ENCODE measurements around the gene RYR2.

Gene RYR2

GRCh38 chr1:237065903-237066302 is 23.9 kb downstream of the RYR2 start:
- Histone ChIP-seq H2AFZ (ENCODE audit: low read depth, low read length) (no peak overlapping the region), H3K9ac (ENCODE audit: low read length) (no peak overlapping the region), H3K36me3 (replicated peaks; ENCODE audit: low read depth, low read length) (no peaks in the 10 kb centered on the region), H4K20me1 (ENCODE audit: insufficient read depth, low read length) (no peaks in the 10 kb centered on the region), H3K27ac (ENCODE audit: low read length) (no peak overlapping the region), H3K4me2 (ENCODE audit: low read length) (no peak overlapping the region), H3K27me3 (ENCODE audit: low read depth, low read length) (peaks cover 3% of the 10 kb centered on the region; the same call in 1 of the 2 replicates), H3K4me1 (ENCODE audit: low read length) (no peaks in the 10 kb centered on the region), H3K79me2 (ENCODE audit: low read length) (no peaks in the 10 kb centered on the region), H3K4me3 (ENCODE audit: low read length) (no peak overlapping the region), H3K9me3 (ENCODE audit: insufficient read depth, low read length) (no peaks in the 10 kb centered on the region)
- TF ChIP-seq CTCF (IDR thresholded peaks at IDR 0.05; ENCODE audit: low read depth, low read length) (no peak), EZH2phosphoT487 (IDR thresholded peaks at IDR 0.05; ENCODE audit: low read depth) (no peak)

GRCh38 chr1:237070519-237070918 is 28.5 kb downstream of the RYR2 start:
- Histone ChIP-seq H3K36me3 (replicated peaks; ENCODE audit: low read depth, low read length) (no peaks in the 10 kb centered on the region), H3K9ac (ENCODE audit: low read length) (no peak overlapping the region), H3K79me2 (ENCODE audit: low read length) (no peaks in the 10 kb centered on the region), H3K27ac (ENCODE audit: low read length) (no peak overlapping the region), H4K20me1 (ENCODE audit: insufficient read depth, low read length) (no peaks in the 10 kb centered on the region), H3K4me3 (ENCODE audit: low read length) (no peak overlapping the region), H3K4me2 (ENCODE audit: low read length) (no peak overlapping the region), H3K4me1 (ENCODE audit: low read length) (no peaks in the 10 kb centered on the region), H3K27me3 (ENCODE audit: low read depth, low read length) (no peaks in the 10 kb centered on the region), H2AFZ (ENCODE audit: low read depth, low read length) (no peak overlapping the region), H3K9me3 (ENCODE audit: insufficient read depth, low read length) (no peaks in the 10 kb centered on the region; the same call in 1 of the 2 replicates)
- no peak for TF ChIP-seq CTCF (IDR thresholded peaks at IDR 0.05; ENCODE audit: low read depth, low read length)
- no peak for TF ChIP-seq EZH2phosphoT487 (IDR thresholded peaks at IDR 0.05; ENCODE audit: low read depth)

- Histone ChIP-seq H3K4me2 (ENCODE audit: low read length) (no peak overlapping the region), H3K27me3 (ENCODE audit: low read depth, low read length) (no peaks in the 10 kb centered on the region), H2AFZ (ENCODE audit: low read depth, low read length) (no peak overlapping the region), H3K4me3 (ENCODE audit: low read length) (no peak overlapping the region), H3K27ac (ENCODE audit: low read length) (no peak overlapping the region), H3K36me3 (replicated peaks; ENCODE audit: low read depth, low read length) (no peaks in the 10 kb centered on the region), H3K9me3 (ENCODE audit: insufficient read depth, low read length) (no peaks in the 10 kb centered on the region; the same call in 1 of the 2 replicates), H4K20me1 (ENCODE audit: insufficient read depth, low read length) (no peaks in the 10 kb centered on the region), H3K79me2 (ENCODE audit: low read length) (no peaks in the 10 kb centered on the region), H3K9ac (ENCODE audit: low read length) (no peak overlapping the region), H3K4me1 (ENCODE audit: low read length) (no peaks in the 10 kb centered on the region)
- no peak for TF ChIP-seq CTCF (IDR thresholded peaks at IDR 0.05; ENCODE audit: low read depth, low read length)
- no peak for TF ChIP-seq EZH2phosphoT487 (IDR thresholded peaks at IDR 0.05; ENCODE audit: low read depth)
Observed at GRCh38 chr1:237071641-237072420, 29.8 kb downstream of the RYR2 start.

- Histone ChIP-seq H3K36me3 (replicated peaks; ENCODE audit: low read depth, low read length) (no peaks in the 10 kb centered on the region), H3K9ac (ENCODE audit: low read length) (no peak overlapping the region), H3K4me1 (ENCODE audit: low read length) (no peaks in the 10 kb centered on the region), H3K27me3 (ENCODE audit: low read depth, low read length) (no peaks in the 10 kb centered on the region), H3K79me2 (ENCODE audit: low read length) (no peaks in the 10 kb centered on the region), H3K4me3 (ENCODE audit: low read length) (no peak overlapping the region), H3K4me2 (ENCODE audit: low read length) (no peak overlapping the region), H4K20me1 (ENCODE audit: insufficient read depth, low read length) (no peaks in the 10 kb centered on the region), H3K9me3 (ENCODE audit: insufficient read depth, low read length) (no peaks in the 10 kb centered on the region; the same call in 1 of the 2 replicates), H2AFZ (ENCODE audit: low read depth, low read length) (no peak overlapping the region), H3K27ac (ENCODE audit: low read length) (no peak overlapping the region)
- TF ChIP-seq EZH2phosphoT487 (IDR thresholded peaks at IDR 0.05; ENCODE audit: low read depth), result no peak
- TF ChIP-seq CTCF (IDR thresholded peaks at IDR 0.05; ENCODE audit: low read depth, low read length), result no peak
Observed at GRCh38 chr1:237074371-237075117, 32.6 kb downstream of the RYR2 start.

Measured in OCI-LY3 (cell line).